Peyer's patch (tissue), 4 donors: Measurements from ENCODE around the gene ZNF280A. TPM values are rescaled to one million over a fixed set of nuclear protein-coding genes. Genes with fewer than 3 reads are reported as not detected.

Source experiments
- DNase-seq, 3 donors: peaks; one replicate each; pipeline ENCODE4 v3.0.0-alpha.2; 2017 to 2019
- H3K27ac ChIP-seq, 4 donors: fragments of 200-600 bp; sonication (generic); one replicate each; pipeline ENCODE4 v1.5.1; 2016 to 2019
- H3K27me3 ChIP-seq, 2 donors: fragments of 200-600 bp; sonication (generic); one replicate each; pipeline ENCODE4 v1.5.1; 2019
- H3K36me3 ChIP-seq, 3 donors: fragments of 200-600 bp; sonication (generic); one replicate each; pipeline ENCODE4 v1.5.1; 2016 to 2019
- H3K4me1 ChIP-seq, 4 donors: fragments of 200-600 bp; sonication (generic); one replicate each; pipeline ENCODE4 v1.5.1; 2016 to 2019
- H3K4me3 ChIP-seq, 4 donors: fragments of 200-600 bp; sonication (generic); 1 replicate in 3 of 4; 2 replicates in 1 of 4; pipeline ENCODE4 v1.5.1; 2016 to 2019; ENCODE audit warnings: mild to moderate bottlenecking in 1 of 4
- H3K9me3 ChIP-seq, 4 donors: fragments of 200-600 bp; sonication (generic); one replicate each; pipeline ENCODE4 v1.5.1; 2016 to 2019; ENCODE audit warnings: mild to moderate bottlenecking in 1 of 4
- CTCF ChIP-seq, 6 experiments: fragments of 450-650 bp in 4 of 6; fragments of 200-600 bp in 2 of 6; sonication (generic) in 1 of 6; IDR thresholded peaks; one replicate each; pipeline ENCODE4 v1.5.1; 2017 to 2019; ENCODE audit warnings: antibody characterized with exemption in 6 of 6, mild to moderate bottlenecking in 3 of 6, moderate library complexity in 1 of 6
- POLR2A ChIP-seq, 2 donors: fragments of 450-650 bp; IDR thresholded peaks; one replicate each; pipeline ENCODE4 v1.5.1; 2017; ENCODE audit warnings: antibody characterized with exemption in 2 of 2, mild to moderate bottlenecking in 2 of 2, moderate library complexity in 2 of 2
- total RNA-seq, 4 donors: library from RNA; depleted of rRNA; stranded (reverse); fragments of >200 nt; gene quantifications; one replicate each; pipeline ENCODE4 v1.1.0, GENCODE V29; 2016

The ZNF280A gene
- total RNA-seq, result not detected

- no peaks in the 10 kb centered on the region for H3K36me3 ChIP-seq
- H3K4me1 ChIP-seq, result no peaks in the 10 kb centered on the region
- no peak within 1 kb of the TSS for H3K27ac ChIP-seq
- H3K4me3 ChIP-seq, result no peak within 1 kb of the TSS
- H3K27me3 ChIP-seq, result no peaks in the 10 kb centered on the region
- H3K9me3 ChIP-seq, result no peaks in the 10 kb centered on the region
- TF ChIP-seq CTCF (IDR thresholded peaks at IDR 0.05), result no peak
- no peak for TF ChIP-seq POLR2A (IDR thresholded peaks at IDR 0.05)
- no peak for DNase-seq
These were observed at the start of gene ZNF280A for GRCh38 chr22:22520020-22520656. TSS of gene ZNF280A (minus strand) at chr22:22520270. CDS start at chr22:22515630, 4,640 bp downstream.

GRCh38 chr22:22569218-22569617 is 49.1 kb upstream of the ZNF280A start:
- TF ChIP-seq CTCF (IDR thresholded peaks at IDR 0.05) (no peak), POLR2A (IDR thresholded peaks at IDR 0.05) (no peak)
- H3K9me3 ChIP-seq, result no peaks in the 10 kb centered on the region
- H3K36me3 ChIP-seq, result no peaks in the 10 kb centered on the region
- no peak overlapping the region for H3K27ac ChIP-seq
- no peaks in the 10 kb centered on the region for H3K27me3 ChIP-seq
- no peak overlapping the region for H3K4me3 ChIP-seq
- no peaks in the 10 kb centered on the region for H3K4me1 ChIP-seq
- DNase-seq, result no peak

- no peak for DNase-seq
- Histone ChIP-seq H3K27ac (no peak overlapping the region), H3K27me3 (no peaks in the 10 kb centered on the region), H3K4me3 (no peak overlapping the region), H3K36me3 (no peaks in the 10 kb centered on the region), H3K9me3 (no peaks in the 10 kb centered on the region), H3K4me1 (no peaks in the 10 kb centered on the region)
- TF ChIP-seq CTCF (IDR thresholded peaks at IDR 0.05), result no peak
- TF ChIP-seq POLR2A (IDR thresholded peaks at IDR 0.05), result no peak
These were observed 45.9 kb upstream of the ZNF280A start for GRCh38 chr22:22565981-22566380.

GRCh38 chr22:22558972-22559603 is 39.0 kb upstream of the ZNF280A start, which contains the start of gene PRAME:
TSS of gene PRAME (minus strand) at chr22:22559265. CDS start at chr22:22556832, 2,433 bp downstream.
- Histone ChIP-seq H3K36me3 (no peaks in the 10 kb centered on the region), H3K9me3 (no peaks in the 10 kb centered on the region), H3K4me1 (no peaks in the 10 kb centered on the region), H3K27ac (no peak within 1 kb of the TSS), H3K4me3 (no peak within 1 kb of the TSS), H3K27me3 (no peaks in the 10 kb centered on the region)
- TF ChIP-seq CTCF (IDR thresholded peaks at IDR 0.05), result peak; percentile 26 to 69 (median 54)
- no peak for TF ChIP-seq POLR2A (IDR thresholded peaks at IDR 0.05)
- DNase-seq, result peak; percentile 65 to 87 (median 75)

- Histone ChIP-seq H3K36me3 (no peaks in the 10 kb centered on the region), H3K27me3 (no peaks in the 10 kb centered on the region), H3K4me1 (no peaks in the 10 kb centered on the region), H3K4me3 (no peak overlapping the region), H3K9me3 (no peaks in the 10 kb centered on the region), H3K27ac (no peak overlapping the region)
- TF ChIP-seq POLR2A (IDR thresholded peaks at IDR 0.05), result no peak
- no peak for TF ChIP-seq CTCF (IDR thresholded peaks at IDR 0.05)
- no peak for DNase-seq
These were observed 38.3 kb upstream of the ZNF280A start for GRCh38 chr22:22558071-22558971.
